HFFc6 (cell line): ENCODE data around the gene GFM2. TPM values are rescaled to one million over a fixed set of nuclear protein-coding genes. Genes with fewer than 3 reads are reported as not detected.
A peak's percentile ranks its signal among the peaks of the same experiment; 100 is the strongest.
"Not testable (repeated sequence)": the region's sequence is repeated elsewhere in the genome, so short reads cannot be mapped to it uniquely, and the experiment has no call there.

Experiments used
- DNase-seq: peaks from one replicate; pipeline ENCODE4 v3.0.0-alpha.2; 2018
- H3K27ac Mint-ChIP-seq: 2 replicates; pipeline ENCODE4 v1.8.0; 2020; ENCODE audit warnings: mild to moderate bottlenecking, mixed read lengths
- H3K27me3 Mint-ChIP-seq: 2 replicates; pipeline ENCODE4 v1.8.0; 2021; ENCODE audit warnings: mild to moderate bottlenecking, moderate library complexity, mixed read lengths; ENCODE audit not compliant: insufficient read depth
- H3K36me3 Mint-ChIP-seq: 2 replicates; pipeline ENCODE4 v1.8.0; 2021; ENCODE audit warnings: low read depth, mixed read lengths
- H3K4me1 Mint-ChIP-seq: 2 replicates; pipeline ENCODE4 v1.8.0; 2020; ENCODE audit warnings: low read depth, mixed read lengths
- H3K4me3 Mint-ChIP-seq: 2 replicates; pipeline ENCODE4 v1.8.0; 2020; ENCODE audit warnings: mild to moderate bottlenecking, moderate library complexity, mixed read lengths
- H3K9me3 Mint-ChIP-seq: 2 replicates; pipeline ENCODE4 v1.8.0; 2020; ENCODE audit warnings: mild to moderate bottlenecking, mixed read lengths
- CTCF ChIP-seq: fragments of 200-600 bp; sonication (generic); IDR thresholded peaks from 2 replicates; pipeline ENCODE4 v1.5.0; 2021; ENCODE audit warnings: antibody characterized with exemption, mild to moderate bottlenecking
- total RNA-seq, 6 experiments: library from RNA; stranded (reverse); fragmentation: NEBNext Ultra II Directional; extraction: Animal tissue kit (Norgen Biotek cat#: 25700); gene quantifications; 2 replicates in 1 of 6; 3 replicates in 5 of 6; pipeline ENCODE4 v1.2.3, GENCODE V29; 2021

GFM2 gene
- total RNA-seq, 6 experiments from 2014 or later, result 26.6 to 31.0 (median 28.0) TPM

- peaks cover 44% of the 10 kb centered on the region for H3K4me1 Mint-ChIP-seq
- H3K4me3 Mint-ChIP-seq, result 0 out of 2 replicates have a peak overlapping the region, but pooled peaks have one; percentile 13
- no peak overlapping the region for H3K27ac Mint-ChIP-seq
- no peak; the same call in 1 of the 2 replicates for TF ChIP-seq CTCF
- H3K36me3 Mint-ChIP-seq, result no peaks in the 10 kb centered on the region
- H3K27me3 Mint-ChIP-seq, result peaks cover 3% of the 10 kb centered on the region
- peak; percentile 28 for DNase-seq
- no peaks in the 10 kb centered on the region for H3K9me3 Mint-ChIP-seq
Measured at GRCh38 chr5:74679966-74680365, 87.0 kb downstream of the GFM2 start.

GRCh38 chr5:74679300-74679699, 87.6 kb downstream of the GFM2 start:
- not testable (repeated sequence) for H3K36me3 Mint-ChIP-seq, DNase-seq, H3K9me3 Mint-ChIP-seq, H3K4me3 Mint-ChIP-seq, H3K27me3 Mint-ChIP-seq, H3K27ac Mint-ChIP-seq
- H3K4me1 Mint-ChIP-seq, result peaks cover 44% of the 10 kb centered on the region

- not testable (repeated sequence) for H3K9me3 Mint-ChIP-seq, H3K36me3 Mint-ChIP-seq, H3K27me3 Mint-ChIP-seq, DNase-seq, H3K4me3 Mint-ChIP-seq, H3K27ac Mint-ChIP-seq
- H3K4me1 Mint-ChIP-seq, result peaks cover 49% of the 10 kb centered on the region
Measured at GRCh38 chr5:74678123-74678522, 88.8 kb downstream of the GFM2 start.

- not testable (repeated sequence) for H3K27ac Mint-ChIP-seq, H3K4me3 Mint-ChIP-seq, H3K36me3 Mint-ChIP-seq, DNase-seq, H3K9me3 Mint-ChIP-seq, H3K27me3 Mint-ChIP-seq
- H3K4me1 Mint-ChIP-seq, result peaks cover 41% of the 10 kb centered on the region
Measured at GRCh38 chr5:74676466-74676865, 90.5 kb downstream of the GFM2 start.

- TF ChIP-seq CTCF, result peak; percentile 83
- H3K27ac Mint-ChIP-seq, result no peak overlapping the region
- H3K4me1 Mint-ChIP-seq, result peaks cover 28% of the 10 kb centered on the region
- H3K27me3 Mint-ChIP-seq, result peaks cover 9% of the 10 kb centered on the region
- no peaks in the 10 kb centered on the region for H3K9me3 Mint-ChIP-seq
- peak overlapping the region; percentile 73 for H3K4me3 Mint-ChIP-seq
- DNase-seq, result peak; percentile 57
- no peaks in the 10 kb centered on the region for H3K36me3 Mint-ChIP-seq
Measured at GRCh38 chr5:74673011-74673790, 93.7 kb downstream of the GFM2 start.

GRCh38 chr5:74672215-74672877, 94.6 kb downstream of the GFM2 start:
- peaks cover 30% of the 10 kb centered on the region for H3K4me1 Mint-ChIP-seq
- no peak for TF ChIP-seq CTCF

More at GRCh38 chr5:74672215-74672877, 94.6 kb downstream of the GFM2 start:
- Mint-ChIP-seq H3K36me3 (no peaks in the 10 kb centered on the region), H3K27ac (no peak overlapping the region), H3K4me3 (no peak overlapping the region), H3K9me3 (no peaks in the 10 kb centered on the region), H3K27me3 (peaks cover 11% of the 10 kb centered on the region)
- no peak for DNase-seq

Other genes with a start within 250 kb of the GFM2 start
- gene ENC1, start 126.4 kb downstream of the GFM2 start, total RNA-seq, result 10 to 100 TPM; 22.6 to 56.4 (median 25.4) TPM
- gene HEXB, start 81.9 kb downstream of the GFM2 start, total RNA-seq, result 100 to 1,000 TPM; 128 to 170 (median 151) TPM
- 100 to 1,000 TPM in 3 of 6 experiments, 10 to 100 TPM in 3; 74.4 to 118 (median 96.0) TPM for gene NSA2, start 132 bp upstream of the GFM2 start, total RNA-seq
- under 1 TPM in 2 of 6 experiments, not detected in 4; 0.02 to 0.07 TPM for gene FAM169A, start 99.3 kb upstream of the GFM2 start, total RNA-seq